ENCODE data around the gene BAIAP3. TPM values are rescaled to one million over a fixed set of nuclear protein-coding genes. Genes with fewer than 3 reads are reported as not detected.

Gene BAIAP3
- total RNA-seq, 2 experiments from 2014 or later, result 3.2 to 6.3 TPM

GRCh38 chr16:1333854-1334700 is 632 bp downstream of the BAIAP3 start:
- Histone ChIP-seq H3K27ac (ENCODE audit: low read depth, low read length, poor library complexity, severe bottlenecking) (no peak overlapping the region), H3K4me3 (ENCODE audit: low read depth, low read length, poor library complexity, severe bottlenecking) (no peak overlapping the region), H3K4me2 (ENCODE audit: low read length) (no peak overlapping the region), H3K9me2 (ENCODE audit: insufficient read depth, low read length) (no peaks in the 10 kb centered on the region), H3K36me3 (ENCODE audit: insufficient read depth, low read length) (no peaks in the 10 kb centered on the region), H3K79me2 (ENCODE audit: insufficient read depth, low read depth, low read length) (no peaks in the 10 kb centered on the region), H3K4me1 (ENCODE audit: insufficient read depth, low read length, poor library complexity, severe bottlenecking) (peaks cover 31% of the 10 kb centered on the region), H3K9me3 (ENCODE audit: low read length) (no peaks in the 10 kb centered on the region), H2AFZ (ENCODE audit: low read length) (no peak overlapping the region), H4K20me1 (ENCODE audit: insufficient read depth, low read length) (no peaks in the 10 kb centered on the region)
- intact Hi-C loops (cut with micrococcal nuclease; ENCODE audit: unreplicated experiment), result no loop called here
- no TSS peak for BruUV-seq (replicated peaks)
- DNase-seq (ENCODE audit: low spot score), result no peak
- POLR2A ChIA-PET, result no interaction called here
- TF ChIP-seq EZH2phosphoT487 (IDR thresholded peaks at IDR 0.05; ENCODE audit: borderline replicate concordance, low read depth, low read length) (no peak), CTCF (conservative IDR thresholded peaks at IDR 0.05; ENCODE audit: low read length) (no peak)
- CTCF ChIA-PET (ENCODE audit: unreplicated experiment), result no interaction called here

DNA sequence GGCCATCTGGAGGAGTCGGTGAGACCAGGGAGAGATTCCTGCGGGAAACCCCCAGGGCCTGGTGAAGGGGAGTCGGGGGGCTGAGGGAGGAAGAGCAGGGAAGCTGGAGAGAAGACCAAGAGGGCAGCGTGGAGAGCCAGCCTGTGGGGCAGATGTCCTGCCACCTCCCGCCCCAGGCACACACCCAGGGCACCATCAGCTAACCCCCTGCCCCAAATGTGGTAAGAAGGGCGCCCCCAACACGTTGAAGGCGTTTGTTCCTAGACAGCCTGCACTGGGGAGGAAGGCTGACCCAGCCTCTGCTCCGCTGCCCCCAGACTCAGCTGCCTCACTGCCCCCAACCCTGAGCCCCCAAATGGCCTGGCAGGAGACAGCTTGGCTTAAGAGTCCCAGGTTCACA is 1.3 kb downstream of the BAIAP3 start:
- Histone ChIP-seq H3K79me2 (ENCODE audit: insufficient read depth, low read depth, low read length) (no peaks in the 10 kb centered on the region), H3K4me1 (ENCODE audit: insufficient read depth, low read length, poor library complexity, severe bottlenecking) (peaks cover 31% of the 10 kb centered on the region), H3K27ac (ENCODE audit: low read depth, low read length, poor library complexity, severe bottlenecking) (no peak overlapping the region), H2AFZ (ENCODE audit: low read length) (no peak overlapping the region), H4K20me1 (ENCODE audit: insufficient read depth, low read length) (no peaks in the 10 kb centered on the region), H3K9me2 (ENCODE audit: insufficient read depth, low read length) (no peaks in the 10 kb centered on the region), H3K9me3 (ENCODE audit: low read length) (no peaks in the 10 kb centered on the region), H3K4me3 (ENCODE audit: low read depth, low read length, poor library complexity, severe bottlenecking) (no peak overlapping the region), H3K36me3 (ENCODE audit: insufficient read depth, low read length) (no peaks in the 10 kb centered on the region), H3K4me2 (ENCODE audit: low read length) (no peak overlapping the region)
- DNase-seq (ENCODE audit: low spot score), result no peak
- no TSS peak for BruUV-seq (replicated peaks)
- CTCF ChIA-PET (ENCODE audit: unreplicated experiment), result no interaction called here
- POLR2A ChIA-PET, result interaction anchor here (0.6 kb wide), 1 partner anchor 13 kb away, joined by 4 read pairs; no protein-coding TSS in a partner anchor
- intact Hi-C loops (cut with micrococcal nuclease; ENCODE audit: unreplicated experiment), result no loop called here
- TF ChIP-seq EZH2phosphoT487 (IDR thresholded peaks at IDR 0.05; ENCODE audit: borderline replicate concordance, low read depth, low read length) (no peak), CTCF (conservative IDR thresholded peaks at IDR 0.05; ENCODE audit: low read length) (no peak)

All from OCI-LY7 (cell line).